Retinal pigment epithelial cell (primary cell): ENCODE results near the gene H6PD.

Experiments
- DNase-seq: peaks from one replicate; pipeline ENCODE4 v3.0.0-alpha.2; 2010; ENCODE audit warnings: low read depth
- H3K4me3 ChIP-seq: 2 replicates; pipeline ENCODE4 v1.5.1; 2011; ENCODE audit warnings: mild to moderate bottlenecking, low read length, control low read depth, moderate library complexity
- TF ChIP-seq, protein P1 (sequence below): conservative IDR thresholded peaks from 2 replicates; pipeline ENCODE4 v1.5.1; 2011; ENCODE audit warnings: low read depth, low read length, control low read depth, inconsistent platforms

Gene H6PD, protein sequence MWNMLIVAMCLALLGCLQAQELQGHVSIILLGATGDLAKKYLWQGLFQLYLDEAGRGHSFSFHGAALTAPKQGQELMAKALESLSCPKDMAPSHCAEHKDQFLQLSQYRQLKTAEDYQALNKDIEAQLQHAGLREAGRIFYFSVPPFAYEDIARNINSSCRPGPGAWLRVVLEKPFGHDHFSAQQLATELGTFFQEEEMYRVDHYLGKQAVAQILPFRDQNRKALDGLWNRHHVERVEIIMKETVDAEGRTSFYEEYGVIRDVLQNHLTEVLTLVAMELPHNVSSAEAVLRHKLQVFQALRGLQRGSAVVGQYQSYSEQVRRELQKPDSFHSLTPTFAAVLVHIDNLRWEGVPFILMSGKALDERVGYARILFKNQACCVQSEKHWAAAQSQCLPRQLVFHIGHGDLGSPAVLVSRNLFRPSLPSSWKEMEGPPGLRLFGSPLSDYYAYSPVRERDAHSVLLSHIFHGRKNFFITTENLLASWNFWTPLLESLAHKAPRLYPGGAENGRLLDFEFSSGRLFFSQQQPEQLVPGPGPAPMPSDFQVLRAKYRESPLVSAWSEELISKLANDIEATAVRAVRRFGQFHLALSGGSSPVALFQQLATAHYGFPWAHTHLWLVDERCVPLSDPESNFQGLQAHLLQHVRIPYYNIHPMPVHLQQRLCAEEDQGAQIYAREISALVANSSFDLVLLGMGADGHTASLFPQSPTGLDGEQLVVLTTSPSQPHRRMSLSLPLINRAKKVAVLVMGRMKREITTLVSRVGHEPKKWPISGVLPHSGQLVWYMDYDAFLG

DNA sequence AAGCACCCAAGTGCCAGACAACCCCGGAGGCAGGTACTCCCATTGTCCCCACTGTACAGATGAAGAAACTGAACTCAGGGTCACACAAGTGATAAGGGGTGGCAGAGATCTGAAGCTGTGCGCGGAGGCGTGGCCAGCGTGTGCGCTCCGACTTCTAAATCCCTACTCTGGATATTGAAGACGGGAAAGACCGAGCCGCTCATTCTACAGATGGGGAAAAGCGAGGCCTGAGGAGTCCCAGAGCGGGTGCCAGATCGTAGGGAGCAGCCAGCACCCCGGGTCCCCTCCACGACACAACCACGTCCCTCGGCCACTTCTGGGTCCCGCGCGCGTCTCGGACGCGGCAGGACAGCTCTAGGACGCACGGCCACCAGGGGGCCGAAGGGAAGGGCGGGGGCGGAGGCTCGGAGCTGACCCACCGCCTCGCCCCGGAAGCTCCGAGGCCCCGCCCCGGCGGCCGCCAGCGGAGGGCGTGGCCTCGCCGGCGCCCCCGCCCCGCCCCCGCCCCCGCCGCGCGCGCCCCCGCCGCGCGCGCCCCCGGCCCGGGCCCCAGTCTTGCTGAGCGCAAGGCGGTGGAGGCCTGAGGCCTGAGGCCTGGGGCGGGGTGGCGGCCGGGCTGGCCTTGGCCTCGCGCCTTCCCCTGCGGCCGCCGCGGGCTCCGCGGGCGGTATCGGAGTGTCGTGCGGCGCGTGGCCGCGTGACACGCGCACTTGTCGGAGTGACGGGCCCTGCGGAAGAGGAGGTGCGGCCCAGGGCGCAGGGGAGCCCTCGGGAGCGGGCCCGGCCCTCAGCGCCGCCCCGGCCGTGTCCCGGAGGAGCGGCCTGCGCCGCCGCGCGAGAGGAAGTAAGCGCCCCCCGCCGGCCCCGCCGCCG is at the start of gene H6PD:
H6PD (plus strand) TSS at position 552 of the 873 bp plus-strand sequence. CDS start 10,161 bp downstream, outside the sequence.
- peak within 1 kb of the TSS; percentile 67 for H3K4me3 ChIP-seq
- TF ChIP-seq, protein P1, sequence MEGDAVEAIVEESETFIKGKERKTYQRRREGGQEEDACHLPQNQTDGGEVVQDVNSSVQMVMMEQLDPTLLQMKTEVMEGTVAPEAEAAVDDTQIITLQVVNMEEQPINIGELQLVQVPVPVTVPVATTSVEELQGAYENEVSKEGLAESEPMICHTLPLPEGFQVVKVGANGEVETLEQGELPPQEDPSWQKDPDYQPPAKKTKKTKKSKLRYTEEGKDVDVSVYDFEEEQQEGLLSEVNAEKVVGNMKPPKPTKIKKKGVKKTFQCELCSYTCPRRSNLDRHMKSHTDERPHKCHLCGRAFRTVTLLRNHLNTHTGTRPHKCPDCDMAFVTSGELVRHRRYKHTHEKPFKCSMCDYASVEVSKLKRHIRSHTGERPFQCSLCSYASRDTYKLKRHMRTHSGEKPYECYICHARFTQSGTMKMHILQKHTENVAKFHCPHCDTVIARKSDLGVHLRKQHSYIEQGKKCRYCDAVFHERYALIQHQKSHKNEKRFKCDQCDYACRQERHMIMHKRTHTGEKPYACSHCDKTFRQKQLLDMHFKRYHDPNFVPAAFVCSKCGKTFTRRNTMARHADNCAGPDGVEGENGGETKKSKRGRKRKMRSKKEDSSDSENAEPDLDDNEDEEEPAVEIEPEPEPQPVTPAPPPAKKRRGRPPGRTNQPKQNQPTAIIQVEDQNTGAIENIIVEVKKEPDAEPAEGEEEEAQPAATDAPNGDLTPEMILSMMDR, result peak; percentile 66
- DNase-seq, result no peak

DNA sequence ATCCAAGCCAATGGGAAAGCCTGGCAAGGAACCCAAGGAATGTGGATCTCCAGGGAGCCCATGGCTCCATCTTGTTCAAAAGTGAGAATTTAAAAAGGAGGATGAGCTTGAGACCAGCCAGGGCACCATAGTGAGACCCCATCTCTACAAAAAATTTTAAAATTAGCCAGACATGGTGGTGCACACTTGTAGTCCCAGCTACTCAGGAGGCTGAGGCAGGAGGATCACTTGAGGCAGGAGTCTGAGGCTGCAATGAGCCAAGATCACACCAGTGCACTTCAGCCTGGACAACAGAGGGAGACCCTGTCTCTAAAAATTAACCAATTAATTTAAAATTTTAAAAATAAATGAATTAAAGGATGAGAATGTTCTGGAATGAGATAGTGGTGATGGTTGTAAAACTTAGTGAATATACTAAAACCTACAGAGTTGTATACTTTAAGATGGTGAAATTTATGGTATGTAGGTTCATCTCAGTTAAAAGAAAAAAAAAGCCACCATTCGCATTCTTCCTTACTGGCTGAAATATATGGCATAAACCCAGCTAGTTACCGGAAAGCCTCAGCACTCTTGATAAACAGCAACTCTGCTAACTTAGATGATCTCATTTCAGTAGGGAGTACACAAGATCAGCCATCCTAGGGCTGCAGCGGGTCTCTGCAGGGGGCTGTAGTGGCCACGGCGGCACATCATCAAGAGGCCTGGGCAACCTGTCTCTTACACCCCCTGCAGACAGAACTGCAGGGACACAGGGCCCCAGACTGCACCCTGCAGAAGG is 48.3 kb upstream of the H6PD start:
- DNase-seq, result no peak
- TF ChIP-seq, protein P1, result no peak
- no peak overlapping the region for H3K4me3 ChIP-seq

DNA sequence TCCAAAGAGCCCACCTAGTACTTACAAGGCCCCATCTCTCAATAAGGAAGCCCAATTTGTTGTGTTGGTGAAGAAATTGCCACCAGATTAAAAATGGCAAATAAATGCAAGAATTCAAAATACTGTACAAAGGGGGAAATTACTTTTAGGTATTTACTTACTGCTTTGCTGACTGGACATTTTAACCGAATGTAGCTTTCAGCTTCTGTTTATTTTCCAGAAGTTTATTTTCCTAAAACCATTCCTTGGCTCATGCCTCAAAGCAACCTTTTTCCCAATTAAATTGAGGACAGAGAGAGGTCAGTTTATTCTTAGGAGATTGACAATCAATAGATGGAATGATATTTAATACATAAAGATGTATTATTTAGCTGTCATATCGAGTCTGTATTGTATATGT is 47.6 kb upstream of the H6PD start:
- TF ChIP-seq, protein P1, result no peak
- no peak overlapping the region for H3K4me3 ChIP-seq
- no peak for DNase-seq

DNA sequence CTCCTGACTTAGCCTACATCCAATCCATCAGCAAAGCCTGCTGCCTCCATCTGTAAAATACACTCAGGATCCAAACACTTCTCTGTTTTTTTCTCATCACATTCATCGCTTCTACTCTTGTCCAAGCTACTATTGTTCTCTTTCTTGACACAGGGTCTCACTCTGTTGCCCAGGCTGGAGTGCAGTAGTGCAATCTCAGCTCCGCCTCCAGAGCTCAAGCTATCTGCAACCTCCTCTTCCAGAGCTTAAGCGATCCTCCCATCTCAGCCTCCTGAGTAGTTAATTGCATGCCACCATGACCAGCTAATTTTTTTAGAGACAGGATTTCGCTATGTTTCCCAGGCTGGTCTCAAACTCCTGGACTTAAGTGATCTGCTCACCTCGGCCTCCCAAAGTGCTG is 44.3 kb upstream of the H6PD start:
- TF ChIP-seq, protein P1, result no peak
- H3K4me3 ChIP-seq, result no peak overlapping the region
- DNase-seq, result no peak

DNA sequence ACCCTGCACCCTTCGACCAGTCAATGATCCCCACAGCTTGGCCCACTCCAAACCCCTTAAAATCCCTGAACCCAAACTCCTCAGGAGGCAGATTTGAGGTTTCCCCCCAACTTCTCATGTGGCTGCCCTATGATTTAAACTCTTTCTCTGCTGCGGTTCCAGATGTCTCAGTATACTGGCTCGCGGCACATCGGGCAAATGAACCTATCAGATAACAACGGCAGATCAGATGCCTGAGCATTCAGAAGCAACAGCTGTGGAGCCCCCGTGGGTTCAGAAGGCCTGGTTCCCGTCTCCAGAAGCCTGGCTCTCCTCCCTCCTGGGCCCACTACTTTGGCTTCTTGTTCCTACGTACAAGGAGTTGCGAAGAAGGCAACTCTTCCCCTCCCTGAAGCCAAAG is 43.3 kb upstream of the H6PD start:
- no peak overlapping the region for H3K4me3 ChIP-seq
- TF ChIP-seq, protein P1, result no peak
- DNase-seq, result no peak

DNA sequence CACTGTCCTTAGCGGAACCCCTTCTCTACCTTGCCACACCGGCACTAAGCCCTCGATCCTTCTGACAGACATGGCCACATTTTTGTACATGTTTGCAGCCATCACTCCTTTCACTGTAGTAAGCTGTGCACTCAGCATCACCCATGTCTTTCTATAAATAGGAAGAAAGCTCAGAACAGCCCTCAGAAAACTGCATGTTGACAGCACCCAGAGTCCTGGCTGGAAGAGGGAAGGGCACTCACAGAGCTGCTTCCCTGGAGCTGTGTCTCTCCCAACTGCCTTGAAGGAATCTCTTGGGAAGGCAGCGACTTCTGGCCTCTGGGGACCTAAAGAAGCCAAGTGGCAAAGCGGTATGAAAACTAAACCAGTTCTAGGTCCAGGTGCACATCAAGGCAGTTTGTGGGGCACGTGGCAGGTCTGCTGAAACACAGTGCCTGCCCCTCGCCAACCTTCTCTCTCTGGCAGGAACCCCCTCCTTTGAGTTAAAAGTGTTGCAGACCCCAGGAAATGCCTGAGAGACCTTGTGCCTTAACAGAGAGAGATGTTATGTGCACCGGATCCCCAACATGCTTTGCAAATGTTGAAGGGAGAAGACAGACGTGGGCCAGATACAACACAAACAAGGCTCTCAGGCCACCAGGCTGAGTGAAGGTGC is 41.9 kb upstream of the H6PD start:
- H3K4me3 ChIP-seq, result no peak overlapping the region
- TF ChIP-seq, protein P1, result no peak
- DNase-seq, result no peak
